HG03378 (cell line): ENCODE results near the gene FAM117A.

Source experiments
- ATAC-seq: cut with Tn5 transposase; IDR thresholded peaks from one replicate; pipeline ENCODE4 v1.9.1; 2021; ENCODE audit warnings: mild to moderate bottlenecking, moderate library complexity; ENCODE audit not compliant: unreplicated experiment

Gene FAM117A

GRCh38 chr17:49715216-49715615 is 48.7 kb downstream of the FAM117A start:
- ATAC-seq, result no peak

- no peak for ATAC-seq
Observed at GRCh38 chr17:49708515-49709183, 55.3 kb downstream of the FAM117A start.

- ATAC-seq, result peak; percentile 91
Observed at GRCh38 chr17:49707608-49708514, 56.1 kb downstream of the FAM117A start, which contains the start of gene SLC35B1. Gene SLC35B1 (minus strand): TSS chr17:49707964. CDS start chr17:49707833, 131 bp downstream.

GRCh38 chr17:49707246-49707607 is 56.7 kb downstream of the FAM117A start:
- ATAC-seq, result no peak

GRCh38 chr17:49705254-49705653 is 58.7 kb downstream of the FAM117A start:
- no peak for ATAC-seq

- no peak for ATAC-seq
Observed at GRCh38 chr17:49703557-49704277, 60.2 kb downstream of the FAM117A start.

GRCh38 chr17:49700960-49701359 is 63.0 kb downstream of the FAM117A start:
- no peak for ATAC-seq

- no peak for ATAC-seq
Observed at GRCh38 chr17:49699966-49700575, 63.9 kb downstream of the FAM117A start.

- ATAC-seq, result no peak
Observed at GRCh38 chr17:49698005-49698404, 65.9 kb downstream of the FAM117A start.

GRCh38 chr17:49696233-49696761 is 67.6 kb downstream of the FAM117A start:
- ATAC-seq, result peak; percentile 71

- no peak for ATAC-seq
Observed at GRCh38 chr17:49695698-49696232, 68.2 kb downstream of the FAM117A start.

- ATAC-seq, result no peak
Observed at GRCh38 chr17:49694847-49695697, 68.9 kb downstream of the FAM117A start.

- no peak for ATAC-seq
Observed at GRCh38 chr17:49692751-49693150, 71.2 kb downstream of the FAM117A start.

GRCh38 chr17:49691677-49692191 is 72.2 kb downstream of the FAM117A start:
- no peak for ATAC-seq

GRCh38 chr17:49691086-49691676 is 72.8 kb downstream of the FAM117A start:
- no peak for ATAC-seq

GRCh38 chr17:49690256-49690655 is 73.7 kb downstream of the FAM117A start:
- no peak for ATAC-seq

- no peak for ATAC-seq
Observed at GRCh38 chr17:49688848-49689247, 75.1 kb downstream of the FAM117A start.

- ATAC-seq, result no peak
Observed at GRCh38 chr17:49687878-49688491, 75.9 kb downstream of the FAM117A start.
